GM21423 (cell line): ENCODE measurements around the gene FGF4.

Experiments
- ATAC-seq: cut with Tn5 transposase; IDR thresholded peaks from one replicate; pipeline ENCODE4 v1.9.1; 2021; ENCODE audit warnings: mild to moderate bottlenecking, moderate library complexity; ENCODE audit not compliant: unreplicated experiment

The FGF4 gene

DNA sequence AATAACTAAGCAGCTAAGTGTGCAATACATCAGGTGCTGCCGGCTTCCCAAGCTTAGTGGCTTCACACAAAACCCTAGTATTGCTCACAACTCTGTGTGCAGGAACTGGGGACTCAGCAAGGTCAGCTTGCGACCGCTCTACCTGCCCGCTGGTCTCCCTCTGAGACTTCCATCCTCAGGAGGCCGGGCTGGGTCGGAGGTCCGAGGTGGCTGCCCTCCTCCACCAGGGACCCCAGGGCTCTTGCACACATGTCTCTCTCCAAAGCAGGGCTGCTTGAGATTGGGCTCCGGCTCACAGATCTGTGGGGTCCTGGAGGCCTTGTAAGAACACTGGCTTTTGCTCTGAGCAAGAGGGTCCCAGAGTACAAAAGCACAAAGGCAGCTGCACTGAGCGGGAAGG lies 45.9 kb downstream of the FGF4 start:
- ATAC-seq: no peak

DNA sequence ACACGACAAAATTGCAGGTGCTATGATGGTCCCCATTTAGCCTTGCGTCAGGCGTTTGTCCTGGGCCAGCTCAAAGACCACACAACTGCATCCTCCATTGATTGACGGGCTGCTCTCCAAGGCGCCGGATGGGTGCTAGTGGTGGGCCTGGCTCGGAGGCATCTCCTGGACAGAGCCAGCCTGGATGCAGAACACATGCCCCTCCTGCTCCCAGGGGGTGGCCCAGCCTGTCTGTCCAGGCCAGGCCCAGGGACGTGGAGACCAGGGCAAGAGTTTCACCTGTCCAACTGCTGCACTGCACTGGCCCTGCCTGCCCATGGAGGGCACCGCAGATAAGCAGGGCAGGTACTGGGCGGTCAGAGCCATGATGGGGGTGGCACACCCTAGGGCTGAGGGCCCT lies 47.9 kb downstream of the FGF4 start:
- no peak for ATAC-seq

DNA sequence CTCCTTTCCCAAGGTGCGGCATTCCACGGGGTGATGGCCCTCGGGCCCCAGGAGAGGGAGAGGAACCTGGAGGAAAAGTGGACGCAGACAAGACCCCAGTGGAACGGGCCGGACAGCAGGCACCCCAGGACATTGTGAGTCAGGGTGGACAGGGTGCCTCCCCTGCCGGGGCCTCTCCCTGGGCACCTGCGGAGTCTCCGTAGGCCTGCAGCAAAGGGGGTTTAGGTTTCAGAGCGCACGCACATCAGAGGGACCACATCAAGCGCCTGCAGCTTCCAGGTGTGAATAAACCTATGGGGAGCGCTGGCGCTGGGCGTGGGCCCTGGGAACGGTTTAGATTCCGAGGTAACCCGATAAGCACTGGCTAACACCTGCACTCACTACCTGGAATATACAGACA lies 48.7 kb downstream of the FGF4 start:
- no peak for ATAC-seq

DNA sequence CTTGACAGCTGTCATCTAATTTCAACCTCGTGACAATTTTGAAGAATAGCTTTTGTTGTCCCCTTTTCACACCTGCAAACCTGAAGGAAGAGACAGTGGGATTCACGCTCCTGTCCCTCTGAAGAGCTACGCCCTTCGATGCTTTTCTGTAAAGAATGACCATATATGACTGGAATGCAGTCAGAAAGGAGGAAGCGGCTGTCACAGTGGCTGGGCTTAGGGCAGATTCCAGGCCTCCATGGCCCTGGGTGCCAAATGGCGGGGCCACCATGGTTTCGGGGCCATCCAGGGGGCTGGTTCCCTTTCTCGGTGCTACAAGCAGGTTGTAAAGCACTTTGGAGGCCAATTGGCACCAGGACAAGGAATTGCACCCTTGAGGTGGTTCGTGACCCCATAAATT lies 49.1 kb downstream of the FGF4 start:
- ATAC-seq: no peak

DNA sequence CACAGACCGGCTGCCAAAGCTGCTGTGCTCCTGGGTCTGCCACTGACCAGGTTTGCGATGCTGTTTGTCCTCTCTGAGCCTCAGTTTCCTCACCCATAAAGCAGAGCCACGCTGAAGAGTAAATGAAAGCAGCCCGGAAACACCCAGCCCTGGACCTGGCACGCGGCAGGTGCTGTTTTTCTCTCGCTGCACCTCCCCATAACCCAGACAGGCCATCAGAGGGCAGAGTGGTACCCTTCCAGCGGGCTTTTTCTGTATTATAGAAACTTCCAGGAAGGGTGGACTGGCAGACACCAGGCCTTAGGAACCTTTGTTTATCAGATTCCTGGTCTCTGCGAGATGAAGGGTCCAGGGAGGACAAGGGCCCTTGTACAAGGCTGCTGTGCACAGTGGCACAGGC lies 53.4 kb downstream of the FGF4 start:
- ATAC-seq: no peak

DNA sequence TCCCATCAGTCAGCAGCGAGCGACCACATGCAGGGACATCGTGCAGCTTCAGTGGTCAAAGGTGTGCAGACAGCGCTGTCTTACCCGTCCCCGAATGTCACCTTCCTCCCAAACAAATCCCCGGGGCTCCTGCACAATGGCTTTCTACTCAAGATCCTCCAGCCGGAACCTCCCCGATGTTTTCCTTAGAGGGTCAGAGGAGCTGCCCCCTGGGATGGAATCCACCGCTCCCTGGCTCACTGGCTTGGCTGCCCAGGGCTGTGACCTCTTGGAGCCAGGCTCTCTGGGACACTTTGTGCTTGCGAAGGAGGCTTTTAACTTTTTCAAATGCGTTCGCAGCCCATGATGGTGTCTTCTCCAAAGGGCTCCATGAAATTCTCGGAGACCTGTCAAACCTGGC lies 54.0 kb downstream of the FGF4 start:
- ATAC-seq: no peak
